OCI-LY7 (cell line): Measurements from ENCODE around the gene KLHL22. TPM values are rescaled to one million over a fixed set of nuclear protein-coding genes. Genes with fewer than 3 reads are reported as not detected.

ENCODE experiments used
- BruUV-seq: library from RNA; stranded (reverse); fragments of 400-500 nt; replicated peaks from 2 replicates; lab custom pipeline; 2021; lab: Mats Ljungman, UMichigan
- CTCF ChIA-PET: fragments of 300-600 bp; sonication (Branson Sonifier 250); formaldehyde crosslinking; loops from one replicate; lab custom pipeline; 2022; ENCODE audit warnings: antibody characterized with exemption; ENCODE audit not compliant: unreplicated experiment; lab: Charles Lee
- POLR2A ChIA-PET: fragments of 300-600 bp; sonication (Branson Sonifier 250); formaldehyde crosslinking; loops from one replicate; lab custom pipeline; 2022; ENCODE audit warnings: antibody characterized with exemption; lab: Charles Lee
- DNase-seq: peaks from one replicate; pipeline ENCODE4 v3.0.0-alpha.2; 2015; ENCODE audit warnings: low spot score
- H2AFZ ChIP-seq: fragments of 200-600 bp; sonication (generic), shearing (Covaris generic); 2 replicates; pipeline ENCODE4 v1.6.1; 2014; ENCODE audit warnings: mild to moderate bottlenecking, antibody characterized with exemption, low read length, moderate library complexity
- H3K27ac ChIP-seq: fragments of 200-600 bp; sonication (generic); 2 replicates; pipeline ENCODE4 v1.5.1; 2014; ENCODE audit warnings: mixed run types, low read depth, mild to moderate bottlenecking, moderate library complexity, low read length, inconsistent platforms; ENCODE audit not compliant: poor library complexity, severe bottlenecking
- H3K36me3 ChIP-seq: fragments of 200-600 bp; sonication (generic); 2 replicates; pipeline ENCODE4 v1.6.1; 2014; ENCODE audit warnings: mild to moderate bottlenecking, antibody characterized with exemption, low read length, moderate library complexity, mixed read lengths; ENCODE audit not compliant: insufficient read depth
- H3K4me1 ChIP-seq: fragments of 200-600 bp; sonication (generic); 2 replicates; pipeline ENCODE4 v1.5.1; 2014; ENCODE audit warnings: mild to moderate bottlenecking, low read length; ENCODE audit not compliant: insufficient read depth, poor library complexity, severe bottlenecking
- H3K4me2 ChIP-seq: fragments of 200-600 bp; sonication (generic); 2 replicates; pipeline ENCODE4 v1.6.1; 2014; ENCODE audit warnings: mild to moderate bottlenecking, low read length
- H3K4me3 ChIP-seq: fragments of 200-600 bp; sonication (generic); 2 replicates; pipeline ENCODE4 v1.5.1; 2014; ENCODE audit warnings: mild to moderate bottlenecking, low read depth, low read length; ENCODE audit not compliant: poor library complexity, severe bottlenecking
- H3K79me2 ChIP-seq: fragments of 200-600 bp; sonication (generic); 2 replicates; pipeline ENCODE4 v1.6.1; 2016; ENCODE audit warnings: low read depth, mild to moderate bottlenecking, low read length, moderate library complexity, mixed read lengths; ENCODE audit not compliant: insufficient read depth
- H3K9me2 ChIP-seq: fragments of 200-600 bp; sonication (generic); 2 replicates; pipeline ENCODE4 v1.6.1; 2016; ENCODE audit warnings: mild to moderate bottlenecking, low read length, mixed read lengths; ENCODE audit not compliant: insufficient read depth
- H3K9me3 ChIP-seq: fragments of 200-600 bp; sonication (generic); 2 replicates; pipeline ENCODE4 v1.6.1; 2014; ENCODE audit warnings: mild to moderate bottlenecking, mixed run types, low read length, mixed read lengths
- H4K20me1 ChIP-seq: fragments of 200-600 bp; sonication (generic); 2 replicates; pipeline ENCODE4 v1.6.1; 2014; ENCODE audit warnings: mild to moderate bottlenecking, antibody characterized with exemption, low read length, moderate library complexity, mixed read lengths; ENCODE audit not compliant: insufficient read depth
- CTCF ChIP-seq: fragments of 200-600 bp; sonication (generic); conservative IDR thresholded peaks from 2 replicates; pipeline ENCODE4 v1.5.1; 2014; ENCODE audit warnings: mild to moderate bottlenecking, antibody characterized with exemption, low read length, moderate library complexity, mixed read lengths
- EZH2phosphoT487 ChIP-seq: fragments of 200-600 bp; sonication (generic); IDR thresholded peaks from 2 replicates; pipeline ENCODE4 v1.6.1; 2018; ENCODE audit warnings: low read depth, borderline replicate concordance, mild to moderate bottlenecking, mixed run types, antibody characterized with exemption, low read length, moderate library complexity, mixed read lengths
- intact Hi-C: fragments of 100-400 bp; cut with micrococcal nuclease; formaldehyde crosslinking; loops from one replicate; pipeline ENCODE4 v1.10.0; 2022; ENCODE audit not compliant: unreplicated experiment
- total RNA-seq, 2 experiments: library from RNA; depleted of rRNA in 1 of 2; stranded (reverse); fragments of >200 nt in 1 of 2; shearing (Covaris generic) in 1 of 2; gene quantifications; 2 replicates each; pipeline ENCODE4 v1.2.3, GENCODE V29; 2014 to 2022

The KLHL22 gene
- total RNA-seq, 2 experiments from 2014 or later = 14.8 to 38.1 TPM

- no peak overlapping the region for H2AFZ ChIP-seq
- intact Hi-C loops = no loop called here
- peaks cover 4% of the 10 kb centered on the region; the same call in 1 of the 2 replicates for H4K20me1 ChIP-seq
These were observed 5.2 kb downstream of the KLHL22 start for GRCh38 chr22:20490183-20490940.

GRCh38 chr22:20488946-20489345, 6.6 kb downstream of the KLHL22 start:
- BruUV-seq = no TSS peak
- CTCF ChIA-PET = no interaction called here

More at GRCh38 chr22:20490183-20490940, 5.2 kb downstream of the KLHL22 start:
- ChIA-PET CTCF (no interaction called here), POLR2A (interaction anchor here (1.2 kb wide), 1 partner anchor 14 kb away, joined by 3 read pairs; no protein-coding TSS in a partner anchor)
- no peak for TF ChIP-seq EZH2phosphoT487
- TF ChIP-seq CTCF = no peak
- DNase-seq = no peak
- no peaks in the 10 kb centered on the region for H3K9me3 ChIP-seq
- no peak overlapping the region for H3K4me3 ChIP-seq
- peaks cover 10% of the 10 kb centered on the region for H3K4me1 ChIP-seq
- no TSS peak for BruUV-seq
- no peaks in the 10 kb centered on the region for H3K79me2 ChIP-seq
- H3K9me2 ChIP-seq = no peaks in the 10 kb centered on the region
- no peak overlapping the region for H3K4me2 ChIP-seq
- H3K27ac ChIP-seq = no peak overlapping the region
- H3K36me3 ChIP-seq = no peaks in the 10 kb centered on the region

More at GRCh38 chr22:20488946-20489345, 6.6 kb downstream of the KLHL22 start:
- peaks cover 4% of the 10 kb centered on the region; the same call in 1 of the 2 replicates for H4K20me1 ChIP-seq
- TF ChIP-seq EZH2phosphoT487 = no peak
- no peak for TF ChIP-seq CTCF
- no peaks in the 10 kb centered on the region for H3K9me2 ChIP-seq
- no peak for DNase-seq
- H3K4me2 ChIP-seq = no peak overlapping the region
- POLR2A ChIA-PET = interaction anchor here (1.2 kb wide), 1 partner anchor 15 kb away, joined by 3 read pairs; no protein-coding TSS in a partner anchor
- no peaks in the 10 kb centered on the region for H3K9me3 ChIP-seq
- H3K79me2 ChIP-seq = no peaks in the 10 kb centered on the region
- no peak overlapping the region for H3K4me3 ChIP-seq
- H2AFZ ChIP-seq = no peak overlapping the region
- H3K27ac ChIP-seq = no peak overlapping the region
- H3K4me1 ChIP-seq = no peaks in the 10 kb centered on the region
- intact Hi-C loops = no loop called here
- H3K36me3 ChIP-seq = no peaks in the 10 kb centered on the region
